Measurements from ENCODE around the gene ESPNL. TPM values are rescaled to one million over a fixed set of nuclear protein-coding genes. Genes with fewer than 3 reads are reported as not detected.

The ESPNL gene
- total and polyA plus RNA-seq, 7 donors = 0.04 to 0.32 (median 0.16) TPM; not detected in 1

GRCh38 chr2:238131761-238132462, 31.8 kb downstream of the ESPNL start:
- DNase-seq = peak; percentile 9 to 45
- no peak for TF ChIP-seq CTCF (IDR thresholded peaks at IDR 0.05)
- Histone ChIP-seq H3K4me1 (peaks cover 17% of the 10 kb centered on the region), H3K9me3 (no peaks in the 10 kb centered on the region), H3K27me3 (ENCODE audit: insufficient read depth in 3 of 3, low read length in 2 of 3) (no peaks in the 10 kb centered on the region), H3K36me3 (ENCODE audit: insufficient read depth in 1 of 2, low read depth in 1 of 2) (no peaks in the 10 kb centered on the region), H3K27ac (no peak overlapping the region), H3K4me3 (no peak overlapping the region)
- ATAC-seq = no peak
- intact Hi-C loops (cut with DNase I) = loop anchor here (2.0 to 10.0 kb wide), 3 partner anchors 69 to 267 kb away; partner anchors contain the start of gene UBE2F (in 1 of the 2)
- WGBS, 3 donors = 89 to 95% (median 93%) methylated on average over 14 of the region's 14 CpGs

GRCh38 chr2:238132463-238133450, 32.6 kb downstream of the ESPNL start:
- DNase-seq (peak; percentile 9 to 36), ATAC-seq (no peak)
- Histone ChIP-seq H3K36me3 (ENCODE audit: insufficient read depth in 1 of 2, low read depth in 1 of 2) (no peaks in the 10 kb centered on the region), H3K4me1 (peaks cover 23% of the 10 kb centered on the region), H3K9me3 (no peaks in the 10 kb centered on the region), H3K27me3 (ENCODE audit: insufficient read depth in 3 of 3, low read length in 2 of 3) (no peaks in the 10 kb centered on the region), H3K27ac (no peak overlapping the region), H3K4me3 (no peak overlapping the region)
- WGBS, 3 donors = 89 to 91% (median 91%) methylated on average over 20 to 23 of the region's 23 CpGs
- no peak for TF ChIP-seq CTCF (IDR thresholded peaks at IDR 0.05)
- intact Hi-C loops (cut with DNase I) = loop anchor here (2.0 to 10.0 kb wide), 3 partner anchors 70 to 268 kb away; partner anchors contain the start of gene UBE2F (in 1 of the 2)

GRCh38 chr2:238133499-238134392, 33.6 kb downstream of the ESPNL start:
- intact Hi-C loops (cut with DNase I) = loop anchor here (2.0 to 10.0 kb wide), 3 partner anchors 71 to 269 kb away; partner anchors contain the start of gene UBE2F (in 1 of the 2)
- H3K27ac ChIP-seq = no peak overlapping the region
- no peak for TF ChIP-seq CTCF (IDR thresholded peaks at IDR 0.05)
- 72 to 77% (median 77%) methylated on average over 12 to 14 of the region's 14 CpGs for WGBS, 3 donors
- peak; percentile 18 to 62 for DNase-seq
- no peaks in the 10 kb centered on the region for H3K36me3 ChIP-seq (ENCODE audit: insufficient read depth in 1 of 2, low read depth in 1 of 2)
- H3K9me3 ChIP-seq = no peaks in the 10 kb centered on the region
- peaks cover 28% of the 10 kb centered on the region for H3K4me1 ChIP-seq
- no peak for ATAC-seq
- H3K27me3 ChIP-seq (ENCODE audit: insufficient read depth in 3 of 3, low read length in 2 of 3) = no peaks in the 10 kb centered on the region
- no peak overlapping the region for H3K4me3 ChIP-seq

GRCh38 chr2:238134393-238134785, 34.2 kb downstream of the ESPNL start:
- Histone ChIP-seq H3K9me3 (no peaks in the 10 kb centered on the region), H3K4me1 (peaks cover 28% of the 10 kb centered on the region), H3K27ac (no peak overlapping the region), H3K27me3 (ENCODE audit: insufficient read depth in 3 of 3, low read length in 2 of 3) (no peaks in the 10 kb centered on the region), H3K36me3 (ENCODE audit: insufficient read depth in 1 of 2, low read depth in 1 of 2) (no peaks in the 10 kb centered on the region), H3K4me3 (no peak overlapping the region)
- intact Hi-C loops (cut with DNase I) = loop anchor here in 1 of 2 donors (10.0 kb wide), 2 partner anchors 170 to 270 kb away; partner anchors contain the start of gene UBE2F
- no peak for TF ChIP-seq CTCF (IDR thresholded peaks at IDR 0.05)
- DNase-seq = peak; percentile 15 to 49
- no peak for ATAC-seq
- 87 to 88% (median 87%) methylated on average over 11 of the region's 11 CpGs for WGBS, 3 donors

All from psoas muscle (tissue), 8 donors.